ENCODE data around the gene ERGIC3.

- no peak for TF ChIP-seq POLR2A (IDR thresholded peaks at IDR 0.05)
- TF ChIP-seq, protein P1, sequence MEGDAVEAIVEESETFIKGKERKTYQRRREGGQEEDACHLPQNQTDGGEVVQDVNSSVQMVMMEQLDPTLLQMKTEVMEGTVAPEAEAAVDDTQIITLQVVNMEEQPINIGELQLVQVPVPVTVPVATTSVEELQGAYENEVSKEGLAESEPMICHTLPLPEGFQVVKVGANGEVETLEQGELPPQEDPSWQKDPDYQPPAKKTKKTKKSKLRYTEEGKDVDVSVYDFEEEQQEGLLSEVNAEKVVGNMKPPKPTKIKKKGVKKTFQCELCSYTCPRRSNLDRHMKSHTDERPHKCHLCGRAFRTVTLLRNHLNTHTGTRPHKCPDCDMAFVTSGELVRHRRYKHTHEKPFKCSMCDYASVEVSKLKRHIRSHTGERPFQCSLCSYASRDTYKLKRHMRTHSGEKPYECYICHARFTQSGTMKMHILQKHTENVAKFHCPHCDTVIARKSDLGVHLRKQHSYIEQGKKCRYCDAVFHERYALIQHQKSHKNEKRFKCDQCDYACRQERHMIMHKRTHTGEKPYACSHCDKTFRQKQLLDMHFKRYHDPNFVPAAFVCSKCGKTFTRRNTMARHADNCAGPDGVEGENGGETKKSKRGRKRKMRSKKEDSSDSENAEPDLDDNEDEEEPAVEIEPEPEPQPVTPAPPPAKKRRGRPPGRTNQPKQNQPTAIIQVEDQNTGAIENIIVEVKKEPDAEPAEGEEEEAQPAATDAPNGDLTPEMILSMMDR (IDR thresholded peaks at IDR 0.05): peak in 5 of 6 experiments; percentile 43 to 72 (median 57)
Observed at GRCh38 chr20:35511814-35512420, 30.0 kb upstream of the ERGIC3 start.

Data from esophagus squamous epithelium (tissue), 4 donors.